NT2/D1 (cell line): Measurements from ENCODE around the gene ZC3H14.

Experiments used
- YY1 ChIP-seq: IDR thresholded peaks from 2 replicates; pipeline ENCODE4 v1.6.1; 2011; ENCODE audit not compliant: insufficient read length, insufficient read depth
- ZNF274 ChIP-seq: IDR thresholded peaks from 2 replicates; pipeline ENCODE4 v1.6.1; 2011; ENCODE audit warnings: mild to moderate bottlenecking, low read depth, low read length

DNA sequence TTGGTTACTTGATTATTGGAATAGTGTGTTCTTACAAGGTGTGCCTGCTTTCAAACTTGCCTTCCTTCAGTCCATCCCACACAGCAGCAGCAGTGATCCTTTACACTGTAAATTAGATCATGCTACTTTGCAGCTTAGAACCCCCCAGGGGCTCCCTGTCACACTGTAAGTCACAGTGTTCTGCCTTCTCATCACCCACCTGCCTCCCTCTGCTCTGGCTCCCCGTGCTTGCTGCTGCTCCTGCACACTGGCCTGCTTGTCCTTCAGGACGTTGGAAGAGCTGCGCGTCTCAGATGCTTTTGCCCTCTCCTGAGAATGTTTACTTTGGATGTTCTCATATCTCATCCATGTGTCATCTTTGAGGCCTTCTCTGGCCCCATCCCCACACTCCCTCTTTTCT lies 27.3 kb downstream of the ZC3H14 start:
- no peak for TF ChIP-seq ZNF274
- no peak for TF ChIP-seq YY1
